NOMO-1 treated with dmso at 0.1 percent for 144 hours (cell line): ENCODE results near the gene TOB1.
A peak's percentile ranks its signal among the peaks of the same experiment; 100 is the strongest.
"Not testable (repeated sequence)": the region's sequence is repeated elsewhere in the genome, so short reads cannot be mapped to it uniquely, and the experiment has no call there.

ENCODE experiments used
- DNase-seq: peaks from one replicate; lab custom pipeline; 2025; ENCODE audit not compliant: unreplicated experiment; lab: John Stamatoyannopoulos, UW

The TOB1 gene

DNA sequence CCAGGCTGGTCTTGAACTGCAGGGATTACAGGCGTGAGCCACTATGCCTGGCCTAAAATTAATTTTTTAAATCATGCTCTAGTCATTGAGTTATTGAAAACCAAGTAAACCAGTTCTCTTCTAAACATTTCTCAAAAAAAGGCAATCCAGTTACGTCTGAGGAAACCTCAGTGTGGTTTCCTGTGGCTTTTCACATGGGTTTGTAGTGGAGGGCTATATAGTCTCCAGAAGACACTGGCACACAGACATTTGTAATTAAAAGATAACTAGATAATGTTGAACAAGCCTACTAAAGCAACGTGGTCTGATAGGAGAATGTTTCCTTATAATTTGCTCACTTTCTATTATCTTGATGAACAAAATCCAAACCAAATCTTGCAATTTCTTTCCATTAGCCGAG, 5.2 kb upstream of the TOB1 start:
- DNase-seq: no peak

GRCh38 chr17:50868602-50869001, 2.4 kb upstream of the TOB1 start:
- no peak for DNase-seq

GRCh38 chr17:50868140-50868438, 1.9 kb upstream of the TOB1 start:
- DNase-seq: no peak

- DNase-seq: peak; percentile 90
Measured at GRCh38 chr17:50867363-50868139, 1.4 kb upstream of the TOB1 start.

GRCh38 chr17:50866950-50867362, 802 bp upstream of the TOB1 start:
- peak; percentile 69 for DNase-seq

- no peak for DNase-seq
Measured at GRCh38 chr17:50865868-50866260, 290 bp downstream of the TOB1 start.

DNA sequence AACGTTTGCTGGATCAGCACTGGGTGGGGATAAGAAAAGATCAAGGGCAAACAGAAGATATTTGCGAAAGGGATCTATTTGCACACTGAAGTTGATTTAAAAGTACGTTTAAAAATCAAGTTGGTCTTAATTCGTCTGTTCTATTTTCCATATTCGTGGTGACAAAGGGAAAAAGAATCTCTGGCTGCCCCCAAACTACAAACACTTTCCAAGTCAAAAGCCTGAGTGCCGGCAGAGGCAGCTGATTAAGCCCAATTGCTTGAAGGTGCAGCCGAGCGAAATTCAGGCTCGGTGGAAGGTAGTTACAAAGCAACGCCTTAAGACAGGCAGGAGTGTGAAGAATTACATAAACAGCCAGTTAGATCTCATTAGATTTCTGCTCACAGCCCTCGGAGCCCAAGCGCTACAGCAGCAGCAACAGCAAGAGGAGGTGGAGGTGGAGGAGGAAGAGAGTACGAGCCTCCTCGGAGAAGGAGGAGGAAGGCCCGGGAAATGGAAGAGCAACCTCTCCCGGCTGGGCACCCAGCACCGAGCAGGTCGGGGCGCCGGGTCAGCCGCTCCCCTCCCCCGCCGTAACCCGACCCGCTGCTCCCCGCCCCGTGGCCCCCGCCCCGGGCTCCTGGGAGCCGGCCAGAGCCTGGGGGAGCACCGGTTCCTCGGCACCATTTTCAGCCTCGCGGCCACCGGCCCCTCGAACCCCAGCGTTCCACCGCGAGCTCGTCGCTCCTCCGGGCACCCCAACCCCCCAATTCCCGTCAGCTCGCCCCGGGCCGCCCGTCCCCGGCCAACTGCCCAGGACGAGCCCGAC, 890 bp downstream of the TOB1 start:
- peak; percentile 15 for DNase-seq

- DNase-seq: no peak
Measured at GRCh38 chr17:50864747-50865059, 1.5 kb downstream of the TOB1 start.

- DNase-seq: no peak
Measured at GRCh38 chr17:50863931-50864330, 2.2 kb downstream of the TOB1 start.

GRCh38 chr17:50863221-50863843, 2.8 kb downstream of the TOB1 start:
- DNase-seq: peak; percentile 5

GRCh38 chr17:50861822-50862528, 4.2 kb downstream of the TOB1 start:
- no peak for DNase-seq

DNA sequence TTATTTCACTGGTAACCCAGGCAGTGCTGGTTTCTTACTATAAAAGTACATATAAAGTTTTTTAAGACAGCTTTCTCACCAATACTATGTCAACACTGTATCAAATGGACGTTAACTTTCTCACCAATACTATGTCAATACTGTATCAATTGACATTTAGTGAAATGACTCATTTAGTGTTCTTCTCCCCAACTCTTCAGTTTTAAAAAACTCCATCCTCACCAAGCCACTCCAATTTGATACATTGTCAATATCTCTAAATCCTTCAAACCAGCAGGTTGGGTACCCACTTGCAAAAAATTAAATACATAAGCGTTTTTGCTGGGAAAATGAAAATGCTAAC, 4.8 kb downstream of the TOB1 start:
- no peak for DNase-seq

DNA sequence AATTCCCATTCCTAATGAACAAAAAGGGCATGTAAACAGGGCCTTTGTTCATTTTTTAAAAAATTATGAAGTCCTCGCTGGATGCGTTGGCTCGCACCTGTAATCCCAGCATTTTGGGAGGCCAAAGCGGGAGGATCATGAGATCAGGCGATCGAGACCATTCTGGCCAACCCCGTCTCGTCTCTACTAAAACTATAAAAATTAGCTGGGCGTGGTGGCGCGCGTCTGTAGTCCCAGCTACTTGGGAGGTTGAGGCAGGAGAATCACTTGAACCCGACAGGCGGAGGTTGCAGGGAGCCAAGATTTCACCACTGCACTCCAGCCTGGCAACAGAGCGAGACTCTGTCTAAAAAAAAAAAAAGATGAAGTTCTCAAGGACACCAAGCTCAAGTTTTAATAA, 6.4 kb downstream of the TOB1 start:
- not testable (repeated sequence) for DNase-seq

- DNase-seq: no peak
Measured at GRCh38 chr17:50858486-50859225, 7.5 kb downstream of the TOB1 start.

DNA sequence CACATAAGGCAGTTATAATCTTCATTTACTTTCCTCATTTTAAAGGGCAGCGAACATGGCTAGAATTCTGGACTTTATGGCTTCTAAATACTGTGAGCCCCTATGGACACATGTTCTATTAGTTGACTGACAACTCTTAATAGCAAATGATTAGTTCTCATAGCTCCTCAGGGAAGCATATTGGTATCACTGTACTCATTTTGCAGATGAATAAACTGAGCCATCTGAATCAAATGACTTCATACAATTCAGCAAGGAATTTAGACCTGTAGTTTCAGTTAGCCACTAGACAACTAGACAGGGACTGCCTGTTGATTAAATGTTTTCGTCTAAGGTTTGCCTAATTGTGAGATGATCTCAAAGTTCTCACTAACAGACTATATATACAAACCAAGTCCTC, 9.7 kb downstream of the TOB1 start:
- no peak for DNase-seq

DNA sequence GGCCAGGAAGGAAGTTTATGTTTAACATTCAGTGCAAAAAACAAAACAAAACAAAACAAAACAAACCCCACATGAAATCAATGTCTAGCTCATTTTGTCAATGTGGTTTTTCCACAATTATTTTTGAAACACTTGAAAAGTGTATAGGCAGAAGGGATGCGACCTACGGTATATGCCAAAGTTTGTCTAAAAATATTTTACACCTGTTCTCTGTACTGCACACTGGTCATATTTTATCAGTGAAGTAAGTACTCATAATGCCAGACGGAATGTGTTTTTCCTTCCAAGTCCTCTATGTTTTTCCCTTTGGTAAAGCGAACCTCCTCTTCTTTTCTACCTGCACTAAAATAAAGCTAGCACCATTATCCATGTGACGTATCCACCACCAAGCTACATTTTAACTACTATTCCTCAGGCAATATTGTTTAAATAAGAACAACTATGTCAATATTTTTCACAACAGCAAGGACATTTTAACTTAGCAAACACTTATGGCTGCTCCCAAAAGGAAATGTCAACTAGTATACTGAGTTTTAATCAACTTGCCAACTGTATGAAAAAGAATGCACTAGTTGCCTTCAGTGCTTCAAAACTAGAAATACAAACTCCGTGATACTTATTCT, 10.3 kb downstream of the TOB1 start:
- no peak for DNase-seq

DNA sequence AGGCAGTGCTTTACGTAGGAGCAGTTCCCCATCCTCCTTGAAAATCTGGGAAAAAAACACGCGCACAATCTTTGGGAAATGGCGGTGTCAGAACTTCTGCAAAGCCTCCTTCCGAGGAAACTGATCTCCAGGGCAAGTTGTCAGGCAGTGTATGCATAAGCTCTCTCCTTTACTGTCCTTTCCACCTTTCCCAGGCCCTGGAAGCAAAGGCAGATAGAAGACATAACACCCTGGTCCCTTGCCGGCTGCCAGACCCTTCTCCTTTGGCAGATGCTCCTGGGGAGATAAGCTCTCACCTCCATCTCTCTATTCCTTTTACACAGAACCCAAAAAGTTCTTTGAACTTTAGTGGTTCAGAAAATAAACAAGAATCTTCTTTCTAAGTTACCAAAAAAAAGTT, 12.4 kb downstream of the TOB1 start:
- no peak for DNase-seq

- DNase-seq: no peak
Measured at GRCh38 chr17:50853015-50853615, 13.0 kb downstream of the TOB1 start.

DNA sequence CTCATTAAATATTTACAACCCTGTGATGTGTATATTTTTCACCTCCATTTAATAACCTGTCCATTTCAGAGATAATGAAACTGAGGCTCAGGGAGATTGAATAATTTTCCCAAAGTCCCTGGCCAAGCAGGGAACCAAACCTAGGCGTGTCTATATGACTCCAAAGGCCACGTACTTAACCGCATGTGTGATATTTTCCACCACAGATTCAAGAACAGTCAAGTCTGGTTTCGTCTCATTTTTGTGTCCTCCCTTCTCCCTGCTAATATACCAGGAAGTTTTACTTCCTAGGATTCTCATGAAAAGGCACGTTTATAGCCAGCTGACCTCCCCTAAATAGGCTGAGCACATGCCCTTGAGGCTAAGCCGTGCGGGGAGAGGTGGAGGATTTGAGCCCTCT, 15.5 kb downstream of the TOB1 start:
- DNase-seq: no peak

GRCh38 chr17:50848711-50849110, 17.4 kb downstream of the TOB1 start:
- no peak for DNase-seq
